Measurements from ENCODE around the gene TCF7L2. TPM values are rescaled to one million over a fixed set of nuclear protein-coding genes. Genes with fewer than 3 reads are reported as not detected.

TCF7L2 gene
- total and polyA plus RNA-seq, 12 donors = 8.7 to 24.7 (median 14.8) TPM

- intact Hi-C loops (cut with DNase I) = no loop called here
These were observed 229.9 kb downstream of the TCF7L2 start for GRCh38 chr10:113179966-113180365.

GRCh38 chr10:113180401-113181154 lies 230.5 kb downstream of the TCF7L2 start:
- no peak overlapping the region for H3K4me3 ChIP-seq
- H3K27me3 ChIP-seq = no peaks in the 10 kb centered on the region
- no peak for DNase-seq
- TF ChIP-seq POLR2A (IDR thresholded peaks at IDR 0.05) (no peak), CTCF (IDR thresholded peaks at IDR 0.05) (no peak)
- WGBS, 4 donors = 54 to 72% (median 67%) methylated on average over 6 to 10 of the region's 10 CpGs
- H3K36me3 ChIP-seq (replicated peaks in 1 of 2) = no peaks in the 10 kb centered on the region
- H3K9me3 ChIP-seq (replicated peaks in 1 of 3) = no peaks in the 10 kb centered on the region
- intact Hi-C loops (cut with DNase I) = no loop called here
- H3K4me1 ChIP-seq (replicated peaks in 1 of 2) = no peaks in the 10 kb centered on the region
- no peak overlapping the region for H3K27ac ChIP-seq

More at GRCh38 chr10:113179966-113180365, 229.9 kb downstream of the TCF7L2 start:
- H3K4me1 ChIP-seq (replicated peaks in 1 of 2) = no peaks in the 10 kb centered on the region
- TF ChIP-seq CTCF (IDR thresholded peaks at IDR 0.05) (no peak), POLR2A (IDR thresholded peaks at IDR 0.05) (no peak)
- no peak for DNase-seq
- H3K27me3 ChIP-seq = no peaks in the 10 kb centered on the region
- H3K9me3 ChIP-seq (replicated peaks in 1 of 3) = no peaks in the 10 kb centered on the region
- no peak overlapping the region for H3K4me3 ChIP-seq
- no peak overlapping the region for H3K27ac ChIP-seq
- no peaks in the 10 kb centered on the region for H3K36me3 ChIP-seq (replicated peaks in 1 of 2)
- WGBS, 4 donors = 86 to 94% (median 93%) methylated on average over 3 of the region's 3 CpGs

- Histone ChIP-seq H3K9me3 (replicated peaks in 1 of 3) (no peaks in the 10 kb centered on the region), H3K4me3 (no peak overlapping the region), H3K27ac (no peak overlapping the region), H3K36me3 (replicated peaks in 1 of 2) (no peaks in the 10 kb centered on the region), H3K4me1 (replicated peaks in 1 of 2) (peaks cover 1 to 3% of the 10 kb centered on the region in 2 donors), H3K27me3 (no peaks in the 10 kb centered on the region)
- no peak for DNase-seq
- intact Hi-C loops (cut with DNase I) = no loop called here
- TF ChIP-seq POLR2A (IDR thresholded peaks at IDR 0.05) (no peak), CTCF (IDR thresholded peaks at IDR 0.05) (no peak)
- 92 to 99% (median 96%) methylated on average over 3 of the region's 3 CpGs for WGBS, 4 donors
These were observed 232.1 kb downstream of the TCF7L2 start for GRCh38 chr10:113182154-113182553.

DNA sequence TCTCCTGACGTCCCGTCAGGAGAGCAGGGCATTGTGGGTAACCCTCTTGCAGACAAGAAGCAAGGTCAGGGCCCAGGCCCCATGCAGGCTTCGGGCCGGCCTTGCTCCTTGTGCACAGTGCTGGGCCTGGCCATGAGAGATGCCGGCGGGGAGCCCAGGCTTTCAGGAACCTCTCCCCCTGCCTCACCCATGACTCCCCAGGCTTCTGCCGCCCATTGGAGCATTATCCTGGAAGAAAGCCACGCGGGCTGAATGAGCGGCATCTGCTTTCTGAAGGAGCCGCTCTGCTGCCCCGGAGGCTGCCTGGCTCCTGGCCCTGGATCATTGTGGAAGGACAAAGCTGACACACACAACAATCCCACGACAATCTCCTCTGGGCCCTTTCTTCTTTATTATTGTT lies 233.5 kb downstream of the TCF7L2 start:
- no peaks in the 10 kb centered on the region for H3K36me3 ChIP-seq (replicated peaks in 1 of 2)
- H3K9me3 ChIP-seq (replicated peaks in 1 of 3) = no peaks in the 10 kb centered on the region
- peak overlapping the region in 1 of 5 donors; percentile 4 for H3K27ac ChIP-seq
- 46 to 53% (median 51%) methylated on average over 10 to 13 of the region's 13 CpGs for WGBS, 4 donors
- H3K4me1 ChIP-seq (replicated peaks in 1 of 2) = peaks cover 7 to 8% of the 10 kb centered on the region in 2 donors
- intact Hi-C loops (cut with DNase I) = no loop called here
- no peaks in the 10 kb centered on the region for H3K27me3 ChIP-seq
- no peak for TF ChIP-seq CTCF (IDR thresholded peaks at IDR 0.05)
- H3K4me3 ChIP-seq = no peak overlapping the region
- DNase-seq = peak in 6 of 7 donors; percentile 40 to 65 (median 57)

Measured in adrenal gland (tissue), 12 donors.